NCI-H2227 (cell line): Measurements from ENCODE around the gene SIGLEC12.
"Not testable (repeated sequence)": the region's sequence is repeated elsewhere in the genome, so short reads cannot be mapped to it uniquely, and the experiment has no call there.

ENCODE experiments used
- DNase-seq: peaks from one replicate; lab custom pipeline; 2025; ENCODE audit not compliant: unreplicated experiment; lab: John Stamatoyannopoulos, UW

SIGLEC12 gene

DNA sequence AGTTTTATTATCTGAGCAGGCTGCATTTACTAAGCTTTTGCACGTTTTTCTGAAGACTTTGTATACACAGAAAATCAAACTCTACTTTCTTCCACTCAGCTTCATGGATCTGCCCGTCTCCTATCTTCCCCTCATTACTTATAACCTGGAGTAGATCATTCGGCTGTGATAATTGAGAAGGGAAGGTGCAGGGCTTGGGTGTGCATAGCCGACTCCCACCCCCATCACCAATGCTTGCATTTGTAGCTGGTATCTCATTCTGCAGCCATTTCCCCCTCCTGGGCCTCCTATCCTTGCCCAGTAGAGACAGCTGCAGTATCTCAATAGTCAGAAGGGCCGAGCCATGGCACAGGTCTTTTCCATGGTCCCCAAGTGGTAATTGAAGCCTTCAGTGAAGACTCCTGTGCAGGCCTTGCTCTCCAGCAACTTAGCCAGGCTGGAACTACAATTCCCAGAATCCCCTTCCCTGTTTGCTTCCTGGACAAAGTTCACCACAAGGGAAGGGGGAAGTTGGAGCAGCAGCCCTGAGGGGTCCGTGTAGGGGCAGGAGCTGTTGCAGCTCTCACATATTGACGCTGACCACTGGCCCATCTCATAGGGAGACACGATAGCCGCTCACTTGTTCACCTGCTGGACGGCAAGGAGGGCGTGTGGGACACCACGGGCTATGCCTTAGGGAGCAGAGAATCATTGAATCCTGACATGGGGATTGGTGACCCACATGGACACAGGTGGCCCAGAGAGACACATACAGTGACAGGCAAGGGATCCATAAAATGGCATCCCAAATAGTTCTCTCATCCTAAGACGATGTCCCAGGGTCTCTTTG lies 41.2 kb downstream of the SIGLEC12 start:
- peak; percentile 7 for DNase-seq

DNA sequence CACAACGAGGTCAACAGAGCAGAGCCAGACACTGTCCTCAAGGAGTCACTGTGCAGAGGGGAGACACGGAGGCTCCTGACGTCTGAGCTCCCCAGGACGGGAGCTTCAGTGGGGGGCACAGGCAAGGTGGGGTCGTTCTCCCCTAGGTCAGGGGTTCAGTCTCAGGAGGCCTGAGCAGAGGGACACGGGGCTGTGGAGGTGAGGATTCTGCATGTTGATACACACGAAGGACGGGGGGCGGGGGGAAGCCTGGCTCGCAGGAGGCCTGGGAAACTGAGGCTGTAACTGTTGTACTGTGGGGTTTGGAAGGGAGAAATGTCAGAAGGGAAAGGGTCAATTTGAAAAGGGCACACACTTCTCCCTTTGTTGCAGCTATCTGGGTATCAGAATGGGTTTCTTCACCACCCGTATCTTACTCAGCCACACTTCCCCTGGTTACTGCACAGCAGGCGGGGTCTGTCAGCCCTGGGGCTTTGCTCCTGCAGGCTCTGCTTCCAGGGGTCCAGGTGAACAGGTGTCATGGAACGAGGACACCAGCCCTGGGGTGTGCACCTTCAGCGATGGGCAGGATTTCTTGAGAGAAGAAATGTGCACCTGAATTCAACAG lies 42.6 kb downstream of the SIGLEC12 start:
- no peak for DNase-seq

DNA sequence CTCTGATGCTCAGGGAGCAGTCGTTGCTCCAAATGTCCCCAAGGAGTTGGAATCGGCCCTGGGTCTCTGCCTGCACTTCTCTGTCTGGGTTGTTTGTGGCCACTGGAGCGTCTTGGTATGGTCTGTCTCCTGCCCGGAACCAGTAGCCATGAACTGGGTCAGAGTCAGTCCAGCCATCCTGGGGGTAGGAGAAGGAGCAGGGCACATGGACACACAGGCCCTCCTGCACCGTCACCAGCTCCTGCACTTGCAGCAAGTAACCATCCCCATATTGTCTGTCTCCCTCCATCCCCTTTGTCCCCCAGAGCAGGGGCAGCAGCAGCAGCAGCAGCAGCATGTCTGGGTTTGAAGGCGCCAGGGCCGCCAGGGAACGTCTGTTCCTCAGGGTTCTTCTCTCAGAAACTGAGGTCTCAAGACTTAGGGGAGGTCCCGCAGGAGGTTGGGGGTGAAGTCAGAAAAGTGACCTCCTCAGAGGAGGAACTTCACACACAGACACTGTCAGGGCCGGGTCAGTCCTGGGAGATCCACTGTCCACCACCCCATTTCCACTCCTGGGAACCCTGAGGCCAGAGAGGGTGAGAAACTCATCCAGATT lies 43.5 kb downstream of the SIGLEC12 start, which contains the start of gene SIGLEC8:
Gene SIGLEC8 (minus strand): TSS at position 404 of the 595 bp plus-strand sequence. CDS start 67 bp downstream, at position 337.
- DNase-seq, result no peak

DNA sequence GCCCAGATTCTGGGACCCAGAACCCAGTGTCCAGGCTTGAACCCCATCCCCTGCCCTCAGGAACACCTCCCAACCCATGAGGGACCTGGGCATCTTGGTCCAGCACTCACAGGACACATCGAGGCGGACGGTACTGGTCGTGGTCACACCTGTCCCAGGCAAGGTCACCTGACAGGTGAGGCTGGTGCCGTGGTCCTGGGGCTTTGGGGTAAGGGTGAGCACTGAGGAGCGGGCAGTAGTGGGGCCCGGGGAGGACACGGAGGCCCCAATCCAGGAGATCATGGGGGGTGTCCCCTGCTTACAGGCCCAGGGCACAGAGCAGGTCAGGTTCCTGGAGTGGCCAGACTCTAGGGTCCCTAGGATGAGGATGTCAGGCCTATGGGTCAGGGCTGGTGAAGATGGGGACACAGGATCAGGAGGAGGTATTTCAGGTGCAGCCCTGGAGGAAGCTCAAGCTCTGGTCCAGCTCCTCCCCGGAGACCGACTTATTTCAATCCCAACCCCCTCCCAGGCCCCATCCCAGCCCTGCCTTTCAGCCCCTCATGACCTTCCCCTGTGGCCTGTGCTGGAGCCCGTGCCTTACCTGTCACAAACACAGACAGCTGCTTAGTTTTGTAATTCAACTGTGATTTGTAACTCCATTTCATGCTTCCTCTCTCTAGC lies 44.1 kb downstream of the SIGLEC12 start:
- no peak for DNase-seq

DNA sequence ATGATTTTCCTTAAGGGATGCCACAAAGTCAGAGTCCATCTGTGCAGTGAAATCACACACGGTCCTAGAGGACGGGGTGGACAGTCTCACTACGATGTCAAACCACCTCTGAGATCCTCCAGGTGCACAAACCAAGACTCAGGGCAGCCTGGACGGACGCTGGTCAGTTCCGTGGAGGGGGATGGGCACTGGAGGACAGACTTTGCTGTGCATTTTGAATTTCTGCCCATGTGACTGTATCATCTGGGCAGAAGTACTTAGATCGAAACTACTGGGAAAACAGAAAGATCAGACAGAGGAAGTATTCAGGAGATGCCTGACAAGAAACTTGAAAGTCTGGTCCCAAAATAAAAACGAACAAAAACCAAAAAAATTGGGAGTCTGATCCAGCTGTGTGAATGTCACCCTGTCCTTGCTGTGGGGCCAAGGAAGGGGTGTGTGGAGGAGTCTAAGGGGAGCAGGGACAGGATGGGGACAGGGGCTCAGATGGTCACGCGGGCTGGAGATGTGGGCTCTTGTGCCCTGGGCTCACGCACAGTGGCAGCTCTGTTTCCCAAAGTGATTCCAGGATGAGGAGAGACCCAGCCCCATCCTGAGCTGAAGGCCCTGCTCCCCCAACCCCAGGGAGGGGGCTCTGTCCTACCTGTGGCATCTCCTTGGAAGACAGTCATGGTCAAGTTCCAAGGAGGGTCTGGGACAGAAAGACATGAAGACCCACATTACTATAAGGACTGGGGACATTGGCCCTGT lies 44.9 kb downstream of the SIGLEC12 start:
- DNase-seq, result no peak

DNA sequence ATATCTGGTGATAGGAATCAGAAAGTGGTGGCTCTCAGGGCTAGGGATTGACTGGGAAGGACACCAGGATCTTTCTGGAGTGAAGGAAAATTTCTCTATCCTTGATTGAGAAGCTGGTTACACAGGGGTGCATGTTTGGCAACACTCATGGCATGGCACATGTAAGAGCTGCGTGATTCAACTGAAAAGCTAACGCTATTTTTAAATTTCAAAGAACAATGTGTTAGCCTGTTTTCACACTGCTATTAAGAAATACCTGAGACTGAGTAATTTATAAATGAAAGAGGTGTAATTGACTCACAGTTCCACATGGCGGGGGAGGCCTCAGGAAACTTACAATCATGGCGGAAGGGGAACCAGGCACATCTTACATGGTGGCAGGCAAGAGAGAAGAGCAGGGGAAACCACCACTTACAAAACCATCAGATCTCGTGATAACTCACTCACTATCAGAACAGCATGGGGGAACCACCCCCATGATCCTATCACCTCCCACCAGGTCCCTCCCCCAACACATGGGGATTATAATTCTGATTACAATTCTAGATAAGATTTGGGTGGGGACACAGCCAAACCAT lies 50.8 kb downstream of the SIGLEC12 start:
- DNase-seq, result no peak

DNA sequence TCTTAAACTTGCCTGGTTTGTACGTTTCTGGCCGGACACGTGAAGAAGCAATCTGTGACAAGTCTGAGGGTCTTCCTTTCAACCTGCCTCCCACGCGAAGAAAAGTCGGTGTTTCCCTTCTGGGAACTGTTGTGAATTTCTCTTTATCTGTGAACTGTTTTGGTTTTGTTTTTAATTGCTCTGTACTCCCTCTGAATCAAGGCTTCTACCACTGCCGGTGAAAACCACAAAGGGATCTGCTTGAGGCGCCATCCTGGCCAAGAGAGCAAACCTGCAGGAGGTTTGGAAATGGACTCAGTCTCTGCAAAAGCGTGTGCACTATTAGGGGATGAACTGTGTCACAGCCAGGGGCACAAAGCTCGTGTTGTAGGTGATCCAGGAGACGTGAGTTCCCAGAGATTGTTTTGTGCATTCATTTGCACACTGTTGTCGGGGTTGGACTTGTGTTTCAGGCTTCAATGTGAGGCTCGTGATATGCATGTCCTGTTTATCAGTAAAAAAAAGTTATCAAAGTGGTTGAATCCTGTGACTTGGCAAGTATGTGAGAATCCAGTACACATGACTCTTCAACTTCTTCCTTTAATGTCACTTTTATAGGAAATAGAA lies 53.1 kb downstream of the SIGLEC12 start:
- DNase-seq, result no peak

DNA sequence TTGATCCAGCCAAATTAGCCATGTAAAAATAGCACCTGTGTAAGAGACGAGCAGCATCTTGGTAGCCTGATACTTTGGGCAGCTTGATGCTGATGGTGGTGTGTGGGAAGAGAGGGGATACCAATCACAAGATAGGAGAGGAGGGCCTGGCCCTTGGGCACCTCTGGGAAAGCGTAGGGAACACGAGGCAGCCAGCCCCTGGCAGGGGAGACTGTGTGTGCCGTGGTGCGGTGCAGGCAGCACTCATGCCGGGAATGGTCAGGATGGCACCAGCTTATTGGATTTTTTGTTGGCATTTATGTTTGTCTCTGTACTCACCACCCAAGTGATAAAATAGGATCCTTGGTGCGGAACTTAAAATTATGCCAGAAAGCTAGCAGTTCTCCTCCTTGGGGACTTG lies 53.6 kb downstream of the SIGLEC12 start:
- no peak for DNase-seq

DNA sequence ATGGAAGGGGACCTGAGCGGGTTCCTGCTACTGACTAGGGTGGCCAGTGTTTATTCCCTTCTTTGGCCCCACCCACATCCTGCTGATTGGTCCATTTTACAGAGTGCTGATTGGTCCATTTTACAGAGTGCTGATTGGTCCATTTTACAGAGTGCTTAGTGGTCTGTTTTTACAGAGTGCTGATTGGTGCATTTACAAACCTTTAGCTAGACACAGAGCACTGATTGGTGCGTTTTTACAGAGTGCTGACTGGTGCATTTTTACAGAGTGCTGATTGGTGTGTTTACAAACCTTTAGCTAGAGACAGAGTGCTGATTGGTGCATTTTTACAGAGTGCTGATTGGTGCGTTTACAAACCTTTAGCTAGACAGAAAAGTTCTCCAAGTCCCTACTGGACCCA lies 54.1 kb downstream of the SIGLEC12 start:
- DNase-seq, result not testable (repeated sequence)

DNA sequence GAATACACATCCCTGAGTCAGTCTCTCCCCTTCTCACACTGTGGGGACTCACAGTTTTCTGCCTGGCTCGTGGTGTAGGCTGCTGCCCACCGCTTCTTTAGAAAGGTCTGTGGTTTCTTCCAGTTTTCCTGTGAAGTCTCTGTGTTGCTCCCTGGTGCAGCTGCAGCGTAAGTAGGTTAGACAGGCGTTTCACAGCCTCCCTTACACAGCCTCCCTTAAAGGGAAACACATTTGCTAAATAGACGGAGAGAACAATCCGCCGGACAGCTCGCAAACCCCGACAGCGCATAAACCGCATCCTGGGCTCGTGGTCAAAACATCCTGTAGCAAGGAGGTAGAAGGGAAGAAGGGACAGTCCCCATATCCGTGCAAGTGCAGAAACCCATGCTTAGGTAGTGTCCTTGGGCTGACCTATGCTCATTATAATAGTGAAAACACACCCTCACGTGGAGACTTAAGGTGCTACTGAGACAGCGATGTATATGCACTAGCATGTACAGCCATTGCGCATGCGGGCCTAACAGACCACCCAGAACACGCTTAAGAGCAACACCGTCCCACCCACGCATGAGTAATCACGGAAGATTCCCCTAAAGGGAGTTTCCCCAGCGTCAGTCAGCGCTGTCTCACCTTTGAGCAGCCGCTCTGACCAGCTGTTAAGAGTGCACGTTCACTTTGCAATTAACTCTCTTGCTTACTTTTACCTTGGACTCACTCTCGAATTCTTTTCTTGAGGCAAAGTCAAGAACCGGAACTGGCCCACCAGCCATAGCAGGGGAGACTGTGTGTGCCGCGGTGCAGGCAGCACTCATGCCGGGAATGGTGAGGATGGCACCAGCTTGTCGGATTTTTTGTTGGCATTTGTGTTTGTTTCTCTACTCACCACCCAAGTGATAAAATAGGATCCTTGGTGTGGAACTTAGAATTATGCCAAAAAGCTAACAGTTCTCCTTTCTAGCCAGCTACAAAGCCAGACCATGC lies 59.9 kb downstream of the SIGLEC12 start:
- DNase-seq, result no peak
